Astrocyte (in vitro differentiated cells and primary cell): ENCODE results near the gene PCYOX1L. TPM values are rescaled to one million over a fixed set of nuclear protein-coding genes. Genes with fewer than 3 reads are reported as not detected.

Experiments used
- DNase-seq: peaks from one replicate; pipeline ENCODE4 v3.0.0-alpha.2; 2010; ENCODE audit warnings: low read depth
- FAIRE-seq: peaks from 2 replicates; lab custom pipeline; 2011; peaks lifted over from hg19 to GRCh38; lab: Jason Lieb, UNC
- H2AFZ ChIP-seq: 2 replicates; pipeline ENCODE4 v1.6.0; 2012; ENCODE audit warnings: low read depth, low read length, inconsistent platforms
- H3K27ac ChIP-seq: 2 replicates; pipeline ENCODE4 v1.5.1; 2011; ENCODE audit warnings: low read depth, low read length, inconsistent platforms
- H3K27me3 ChIP-seq: 2 replicates; pipeline ENCODE4 v1.6.0; 2011; ENCODE audit warnings: low read length, inconsistent platforms; ENCODE audit not compliant: insufficient read depth
- H3K36me3 ChIP-seq: 2 replicates; pipeline ENCODE4 v1.5.1; 2011; ENCODE audit warnings: low read length, inconsistent platforms; ENCODE audit not compliant: insufficient read depth
- H3K4me1 ChIP-seq: 2 replicates; pipeline ENCODE4 v1.5.1; 2011; ENCODE audit warnings: low read length, inconsistent platforms; ENCODE audit not compliant: insufficient read depth
- H3K4me2 ChIP-seq: 2 replicates; pipeline ENCODE4 v1.6.0; 2012; ENCODE audit warnings: low read length, inconsistent platforms
- H3K4me3 ChIP-seq: 2 replicates; pipeline ENCODE4 v1.5.1; 2011; ENCODE audit warnings: low read depth, mild to moderate bottlenecking, low read length, inconsistent platforms; ENCODE audit not compliant: insufficient read depth
- H3K79me2 ChIP-seq: 2 replicates; pipeline ENCODE4 v1.6.0; 2012; ENCODE audit warnings: mild to moderate bottlenecking, low read length, inconsistent platforms; ENCODE audit not compliant: insufficient read depth
- H3K9ac ChIP-seq: 2 replicates; pipeline ENCODE4 v1.6.0; 2012; ENCODE audit warnings: mild to moderate bottlenecking, low read length, inconsistent platforms
- H3K9me3 ChIP-seq: 2 replicates; pipeline ENCODE4 v1.5.1; 2012; ENCODE audit warnings: low read depth, mild to moderate bottlenecking, low read length, inconsistent platforms; ENCODE audit not compliant: insufficient read depth
- H4K20me1 ChIP-seq: 2 replicates; pipeline ENCODE4 v1.6.0; 2012; ENCODE audit warnings: low read length, inconsistent platforms; ENCODE audit not compliant: insufficient read depth
- H3K27ac Mint-ChIP-seq: one replicate; pipeline ENCODE4 v1.8.0; 2021; ENCODE audit warnings: mild to moderate bottlenecking, mixed read lengths; ENCODE audit not compliant: unreplicated experiment
- H3K27me3 Mint-ChIP-seq: one replicate; pipeline ENCODE4 v1.8.0; 2021; ENCODE audit warnings: low read depth, mixed read lengths; ENCODE audit not compliant: unreplicated experiment
- H3K36me3 Mint-ChIP-seq: one replicate; pipeline ENCODE4 v1.8.0; 2021; ENCODE audit warnings: low read depth, mixed read lengths; ENCODE audit not compliant: unreplicated experiment
- H3K4me1 Mint-ChIP-seq: one replicate; pipeline ENCODE4 v1.8.0; 2021; ENCODE audit warnings: low read depth, mixed read lengths; ENCODE audit not compliant: unreplicated experiment
- H3K4me3 Mint-ChIP-seq: one replicate; pipeline ENCODE4 v1.8.0; 2021; ENCODE audit warnings: mild to moderate bottlenecking, moderate library complexity, mixed read lengths; ENCODE audit not compliant: unreplicated experiment
- H3K9me3 Mint-ChIP-seq: one replicate; pipeline ENCODE4 v1.8.0; 2021; ENCODE audit warnings: mild to moderate bottlenecking, mixed read lengths; ENCODE audit not compliant: unreplicated experiment
- CTCF ChIP-seq: IDR thresholded peaks from 2 replicates; pipeline ENCODE4 v1.5.1; 2011; ENCODE audit warnings: low read depth, mild to moderate bottlenecking, inconsistent platforms, low read length, moderate library complexity; ENCODE audit not compliant: insufficient read depth
- EZH2 ChIP-seq: IDR thresholded peaks from 2 replicates; pipeline ENCODE4 v1.6.1; 2012; ENCODE audit warnings: mild to moderate bottlenecking, low read length, inconsistent platforms; ENCODE audit not compliant: insufficient read depth
- total RNA-seq: library from RNA; stranded (reverse); gene quantifications from 2 replicates; pipeline ENCODE4 v1.2.1, GENCODE V29; 2021

Gene PCYOX1L
- total RNA-seq, 1 donor from 2014 or later = 16.6 TPM

GRCh38 chr5:149382517-149383220 lies 24.8 kb downstream of the PCYOX1L start:
- Histone ChIP-seq H3K9ac (peak overlapping the region; percentile 22), H3K27ac (no peak overlapping the region), H3K79me2 (no peaks in the 10 kb centered on the region), H3K4me1 (peaks cover 10% of the 10 kb centered on the region), H4K20me1 (no peaks in the 10 kb centered on the region), H3K9me3 (no peaks in the 10 kb centered on the region), H2AFZ (no peak overlapping the region), H3K4me2 (no peak overlapping the region), H3K36me3 (no peaks in the 10 kb centered on the region), H3K27me3 (no peaks in the 10 kb centered on the region), H3K4me3 (no peak overlapping the region)
- no peaks in the 10 kb centered on the region for H3K9me3 Mint-ChIP-seq
- no peak for FAIRE-seq
- H3K4me1 Mint-ChIP-seq = peaks cover 38% of the 10 kb centered on the region
- DNase-seq = no peak
- TF ChIP-seq CTCF (no peak), EZH2 (no peak)
- no peak overlapping the region for H3K27ac Mint-ChIP-seq
- peaks cover 1% of the 10 kb centered on the region for H3K27me3 Mint-ChIP-seq
- H3K4me3 Mint-ChIP-seq = no peak overlapping the region
- H3K36me3 Mint-ChIP-seq = peaks cover 2% of the 10 kb centered on the region

GRCh38 chr5:149383399-149383798 lies 25.6 kb downstream of the PCYOX1L start:
- Histone ChIP-seq H4K20me1 (no peaks in the 10 kb centered on the region), H3K27me3 (no peaks in the 10 kb centered on the region), H3K4me3 (no peak overlapping the region), H3K36me3 (no peaks in the 10 kb centered on the region), H2AFZ (peak overlapping the region; percentile 8), H3K4me2 (no peak overlapping the region), H3K27ac (no peak overlapping the region), H3K4me1 (peaks cover 16% of the 10 kb centered on the region), H3K9me3 (no peaks in the 10 kb centered on the region), H3K79me2 (no peaks in the 10 kb centered on the region), H3K9ac (no peak overlapping the region)
- H3K27ac Mint-ChIP-seq = no peak overlapping the region
- no peaks in the 10 kb centered on the region for H3K9me3 Mint-ChIP-seq
- H3K27me3 Mint-ChIP-seq = peaks cover 1% of the 10 kb centered on the region
- FAIRE-seq (no peak), DNase-seq (no peak)
- TF ChIP-seq EZH2 = no peak
- TF ChIP-seq CTCF = no peak
- no peaks in the 10 kb centered on the region for H3K36me3 Mint-ChIP-seq
- H3K4me3 Mint-ChIP-seq = no peak overlapping the region
- peaks cover 45% of the 10 kb centered on the region for H3K4me1 Mint-ChIP-seq

- no peak overlapping the region for H3K4me3 ChIP-seq
- H3K9ac ChIP-seq = no peak overlapping the region
- Mint-ChIP-seq H3K4me3 (no peak overlapping the region), H3K27ac (no peak overlapping the region), H3K27me3 (no peaks in the 10 kb centered on the region), H3K9me3 (no peaks in the 10 kb centered on the region), H3K36me3 (no peaks in the 10 kb centered on the region), H3K4me1 (peaks cover 50% of the 10 kb centered on the region)
- FAIRE-seq = no peak
- no peak overlapping the region for H3K4me2 ChIP-seq
- no peaks in the 10 kb centered on the region for H4K20me1 ChIP-seq
- no peaks in the 10 kb centered on the region for H3K36me3 ChIP-seq
- no peaks in the 10 kb centered on the region for H3K27me3 ChIP-seq
- TF ChIP-seq EZH2 (no peak), CTCF (no peak)
- no peaks in the 10 kb centered on the region for H3K79me2 ChIP-seq
- H3K4me1 ChIP-seq = peaks cover 18% of the 10 kb centered on the region
- no peak overlapping the region for H2AFZ ChIP-seq
- no peaks in the 10 kb centered on the region for H3K9me3 ChIP-seq
- H3K27ac ChIP-seq = no peak overlapping the region
- DNase-seq = no peak
Observed at GRCh38 chr5:149386166-149386565, 28.3 kb downstream of the PCYOX1L start.
